Measurements from ENCODE around the gene ZBTB14. TPM values are rescaled to one million over a fixed set of nuclear protein-coding genes. Genes with fewer than 3 reads are reported as not detected.
A peak's percentile ranks its signal among the peaks of the same experiment; 100 is the strongest.

Gene ZBTB14
- total RNA-seq, 2 experiments from 2014 or later = 23.9 to 25.5 TPM

- no peak for ATAC-seq
- DNase-seq = no peak
- intact Hi-C loops (cut with micrococcal nuclease) = no loop called here
- CTCF ChIA-PET = no interaction called here
- Mint-ChIP-seq H3K27ac (no peak overlapping the region), H3K4me1 (ENCODE audit: low read depth) (peaks cover 3% of the 10 kb centered on the region), H3K4me3 (no peak overlapping the region), H3K27me3 (no peaks in the 10 kb centered on the region), H3K9me3 (peaks cover 3% of the 10 kb centered on the region), H3K36me3 (ENCODE audit: low read depth) (peaks cover 31% of the 10 kb centered on the region)
- TF ChIP-seq, protein P1, sequence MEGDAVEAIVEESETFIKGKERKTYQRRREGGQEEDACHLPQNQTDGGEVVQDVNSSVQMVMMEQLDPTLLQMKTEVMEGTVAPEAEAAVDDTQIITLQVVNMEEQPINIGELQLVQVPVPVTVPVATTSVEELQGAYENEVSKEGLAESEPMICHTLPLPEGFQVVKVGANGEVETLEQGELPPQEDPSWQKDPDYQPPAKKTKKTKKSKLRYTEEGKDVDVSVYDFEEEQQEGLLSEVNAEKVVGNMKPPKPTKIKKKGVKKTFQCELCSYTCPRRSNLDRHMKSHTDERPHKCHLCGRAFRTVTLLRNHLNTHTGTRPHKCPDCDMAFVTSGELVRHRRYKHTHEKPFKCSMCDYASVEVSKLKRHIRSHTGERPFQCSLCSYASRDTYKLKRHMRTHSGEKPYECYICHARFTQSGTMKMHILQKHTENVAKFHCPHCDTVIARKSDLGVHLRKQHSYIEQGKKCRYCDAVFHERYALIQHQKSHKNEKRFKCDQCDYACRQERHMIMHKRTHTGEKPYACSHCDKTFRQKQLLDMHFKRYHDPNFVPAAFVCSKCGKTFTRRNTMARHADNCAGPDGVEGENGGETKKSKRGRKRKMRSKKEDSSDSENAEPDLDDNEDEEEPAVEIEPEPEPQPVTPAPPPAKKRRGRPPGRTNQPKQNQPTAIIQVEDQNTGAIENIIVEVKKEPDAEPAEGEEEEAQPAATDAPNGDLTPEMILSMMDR (IDR thresholded peaks at IDR 0.05) = no peak
- POLR2A ChIA-PET = no interaction called here
Measured at GRCh38 chr18:5317186-5317585, 21.7 kb upstream of the ZBTB14 start.

DNA sequence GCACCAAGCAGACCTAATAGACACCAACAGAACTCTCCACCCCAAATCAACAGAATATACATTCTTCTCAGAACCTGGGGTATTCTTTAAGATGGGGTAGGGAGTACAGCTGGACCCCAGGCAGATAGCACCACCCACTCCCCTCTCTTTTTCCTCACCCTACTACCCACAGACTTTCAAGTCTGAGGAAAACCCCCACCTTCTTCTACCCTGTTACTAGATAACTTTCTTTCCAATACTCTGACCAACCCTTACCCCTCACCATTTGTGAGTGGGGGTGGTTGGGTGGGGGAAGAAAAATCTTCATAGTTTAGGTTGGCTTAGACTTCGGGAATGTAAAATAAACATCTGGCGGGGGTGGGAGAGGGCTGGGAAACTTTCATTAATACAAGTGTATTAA, 20.3 kb upstream of the ZBTB14 start:
- H3K27me3 Mint-ChIP-seq = no peaks in the 10 kb centered on the region
- TF ChIP-seq, protein P1 (IDR thresholded peaks at IDR 0.05) = no peak
- no peak overlapping the region for H3K27ac Mint-ChIP-seq
- CTCF ChIA-PET = no interaction called here
- peaks cover 11% of the 10 kb centered on the region for H3K4me1 Mint-ChIP-seq (ENCODE audit: low read depth)
- ATAC-seq = no peak
- H3K36me3 Mint-ChIP-seq (ENCODE audit: low read depth) = peaks cover 21% of the 10 kb centered on the region
- no peaks in the 10 kb centered on the region for H3K9me3 Mint-ChIP-seq
- no peak for DNase-seq
- intact Hi-C loops (cut with micrococcal nuclease) = no loop called here
- H3K4me3 Mint-ChIP-seq = no peak overlapping the region
- POLR2A ChIA-PET = interaction anchor here (6.5 kb wide), 1 partner anchor 20 kb away, joined by 41 read pairs; the partner anchor contains the start of gene ZBTB14

DNA sequence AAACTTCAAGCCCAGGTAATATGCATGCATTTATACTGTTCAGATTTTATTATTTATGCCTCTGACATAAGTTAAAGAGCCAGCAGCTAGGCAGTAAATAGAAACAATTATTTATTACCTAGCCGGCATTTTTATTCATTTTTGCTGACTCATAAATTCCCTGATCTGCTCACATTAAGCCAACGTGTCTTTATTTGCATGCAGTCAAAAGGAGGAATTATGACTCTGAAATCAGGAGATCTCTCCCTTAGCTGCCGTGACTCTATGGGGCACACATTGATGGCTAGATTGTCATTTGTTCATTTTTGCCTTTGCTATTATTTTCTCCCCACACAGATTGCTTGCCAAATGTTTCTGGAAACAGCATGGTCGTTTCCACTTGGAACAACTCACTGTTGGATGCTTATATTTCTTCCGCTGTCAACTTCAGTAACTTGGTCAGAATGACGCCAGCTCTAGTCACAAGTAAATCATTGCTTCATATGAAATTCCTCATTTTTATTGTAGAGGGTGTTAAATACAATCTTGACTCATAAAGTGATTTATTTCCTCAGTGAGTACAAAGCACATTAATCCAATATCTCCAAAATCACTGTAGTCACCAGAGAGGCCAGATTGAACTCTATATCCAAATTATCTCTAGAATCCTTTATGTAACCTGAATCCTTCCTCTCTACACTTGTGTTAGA, 15.9 kb upstream of the ZBTB14 start:
- no peak overlapping the region for H3K4me3 Mint-ChIP-seq
- ChIA-PET CTCF (interaction anchor here (1.3 kb wide), 1 partner anchor 15 kb away, joined by 3 read pairs; no protein-coding TSS in a partner anchor), POLR2A (interaction anchor here (6.5 kb wide), 1 partner anchor 16 kb away, joined by 41 read pairs; the partner anchor contains the start of gene ZBTB14)
- no peak overlapping the region for H3K27ac Mint-ChIP-seq
- peaks cover 28% of the 10 kb centered on the region for H3K4me1 Mint-ChIP-seq (ENCODE audit: low read depth)
- DNase-seq (no peak), ATAC-seq (no peak)
- no peaks in the 10 kb centered on the region for H3K9me3 Mint-ChIP-seq
- H3K27me3 Mint-ChIP-seq = no peaks in the 10 kb centered on the region
- intact Hi-C loops (cut with micrococcal nuclease) = no loop called here
- no peaks in the 10 kb centered on the region for H3K36me3 Mint-ChIP-seq (ENCODE audit: low read depth)
- TF ChIP-seq, protein P1 (IDR thresholded peaks at IDR 0.05) = no peak

DNA sequence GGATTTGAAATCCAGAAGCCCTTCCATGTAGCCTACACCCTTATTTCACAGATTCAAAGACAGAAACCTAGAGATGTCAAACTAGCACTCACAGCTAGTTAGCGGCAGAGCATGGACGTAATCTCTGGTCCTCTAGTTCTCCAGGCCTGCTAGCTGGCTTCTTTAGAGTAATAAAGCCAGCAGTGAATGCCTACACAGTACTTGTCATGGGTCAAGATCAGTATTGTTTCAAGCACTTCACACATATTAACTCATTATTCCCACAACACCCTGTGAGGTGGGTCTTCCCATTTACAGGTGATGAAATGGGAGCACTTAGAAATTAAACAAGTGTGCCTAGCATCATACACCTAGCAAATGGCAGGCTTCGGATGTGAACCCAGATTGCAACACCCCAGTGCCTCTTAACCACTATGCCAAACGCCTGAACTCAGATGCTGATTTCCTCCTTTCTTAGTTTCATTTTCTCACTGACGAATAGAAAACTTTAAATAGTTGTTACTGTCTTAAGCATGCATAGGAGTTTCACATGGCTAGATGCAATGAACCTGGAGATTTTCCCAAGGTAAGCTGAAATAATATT, 14.5 kb upstream of the ZBTB14 start:
- peak overlapping the region; percentile 85 for H3K27ac Mint-ChIP-seq
- peak; percentile 94 for ATAC-seq
- peaks cover 25% of the 10 kb centered on the region for H3K4me1 Mint-ChIP-seq (ENCODE audit: low read depth)
- intact Hi-C loops (cut with micrococcal nuclease) = no loop called here
- TF ChIP-seq, protein P1 (IDR thresholded peaks at IDR 0.05) = no peak
- H3K9me3 Mint-ChIP-seq = no peaks in the 10 kb centered on the region
- H3K27me3 Mint-ChIP-seq = no peaks in the 10 kb centered on the region
- ChIA-PET CTCF (interaction anchor here (2.3 kb wide), 1 partner anchor 13 kb away, joined by 8 read pairs; no protein-coding TSS in a partner anchor), POLR2A (interaction anchor here (6.5 kb wide), 1 partner anchor 14 kb away, joined by 41 read pairs; the partner anchor contains the start of gene ZBTB14)
- no peaks in the 10 kb centered on the region for H3K36me3 Mint-ChIP-seq (ENCODE audit: low read depth)
- peak overlapping the region; percentile 78 for H3K4me3 Mint-ChIP-seq
- DNase-seq = peak; percentile 56

GRCh38 chr18:5305835-5306234, 10.3 kb upstream of the ZBTB14 start:
- ChIA-PET CTCF (no interaction called here), POLR2A (interaction anchor here (1.7 kb wide), 2 partner anchors 9 to 10 kb away, joined by 5 to 7 read pairs; partner anchors contain the start of gene ZBTB14)
- ATAC-seq (no peak), DNase-seq (no peak)
- Mint-ChIP-seq H3K27me3 (peaks cover 14% of the 10 kb centered on the region), H3K9me3 (no peaks in the 10 kb centered on the region), H3K4me1 (ENCODE audit: low read depth) (peaks cover 17% of the 10 kb centered on the region), H3K27ac (no peak overlapping the region), H3K36me3 (ENCODE audit: low read depth) (no peaks in the 10 kb centered on the region), H3K4me3 (no peak overlapping the region)
- TF ChIP-seq, protein P1 (IDR thresholded peaks at IDR 0.05) = no peak
- intact Hi-C loops (cut with micrococcal nuclease) = no loop called here
